ENCODE measurements around the gene ZNF169. TPM values are rescaled to one million over a fixed set of nuclear protein-coding genes. Genes with fewer than 3 reads are reported as not detected.

ZNF169 gene
- total RNA-seq, 1 donor from 2014 or later = 4.9 TPM

Other genes with a start within 250 kb of the ZNF169 start
- gene PTPDC1, start 174.8 kb upstream of the ZNF169 start, total RNA-seq (ENCODE audit: unreplicated experiment) = 9.7 TPM
- not detected for gene NUTM2F, start 69.3 kb downstream of the ZNF169 start, total RNA-seq (ENCODE audit: unreplicated experiment)